Stimulated activated memory B cell treated with anti-CD40 and anti-IgM and Interleukin-4, amounts not matched to agents 10 μg/mL and 1 μg/mL and 100 μg/mL, for 72 hours (primary cell): ENCODE measurements around the gene PPY.
A peak's percentile ranks its signal among the peaks of the same experiment; 100 is the strongest.
"Not testable (repeated sequence)": the region's sequence is repeated elsewhere in the genome, so short reads cannot be mapped to it uniquely, and the experiment has no call there.

Experiments used
- ATAC-seq: fragments of 150-1000 bp; cut with Tn5 transposase; 2 replicates; pipeline ENCODE4 v1.10.0; 2021
- H3K27ac Mint-ChIP-seq: one replicate; pipeline ENCODE4 v1.8.0; 2022; ENCODE audit warnings: mild to moderate bottlenecking, mixed read lengths
- H3K27me3 Mint-ChIP-seq: one replicate; pipeline ENCODE4 v1.8.0; 2022; ENCODE audit warnings: mixed read lengths
- H3K36me3 Mint-ChIP-seq: one replicate; pipeline ENCODE4 v1.8.0; 2022; ENCODE audit warnings: mixed read lengths
- H3K4me1 Mint-ChIP-seq: one replicate; pipeline ENCODE4 v1.8.0; 2022; ENCODE audit warnings: mixed read lengths
- H3K4me3 Mint-ChIP-seq: one replicate; pipeline ENCODE4 v1.8.0; 2022; ENCODE audit warnings: mild to moderate bottlenecking, moderate library complexity, mixed read lengths
- H3K9me3 Mint-ChIP-seq: one replicate; pipeline ENCODE4 v1.8.0; 2022; ENCODE audit warnings: mixed read lengths

Gene PPY

GRCh38 chr17:43907998-43908721 is 34.1 kb downstream of the PPY start:
- no peak for ATAC-seq
- no peaks in the 10 kb centered on the region for H3K9me3 Mint-ChIP-seq
- peaks cover 21% of the 10 kb centered on the region for H3K4me1 Mint-ChIP-seq
- H3K36me3 Mint-ChIP-seq, result no peaks in the 10 kb centered on the region
- peaks cover 54% of the 10 kb centered on the region for H3K27me3 Mint-ChIP-seq
- no peak overlapping the region for H3K27ac Mint-ChIP-seq
- H3K4me3 Mint-ChIP-seq, result no peak overlapping the region

GRCh38 chr17:43907425-43907981 is 34.8 kb downstream of the PPY start, which contains the start of gene MPP2:
Gene MPP2, minus strand, starts transcription at chr17:43907536. Its CDS starts 3,076 bp downstream, at chr17:43904460.
- peak within 1 kb of the TSS; percentile 53 for H3K4me3 Mint-ChIP-seq
- H3K27ac Mint-ChIP-seq, result no peak within 1 kb of the TSS
- ATAC-seq, result peak; percentile 50
- no peaks in the 10 kb centered on the region for H3K9me3 Mint-ChIP-seq
- H3K27me3 Mint-ChIP-seq, result peaks cover 60% of the 10 kb centered on the region
- H3K4me1 Mint-ChIP-seq, result peaks cover 21% of the 10 kb centered on the region
- H3K36me3 Mint-ChIP-seq, result no peaks in the 10 kb centered on the region

GRCh38 chr17:43906951-43907424 is 35.3 kb downstream of the PPY start:
- Mint-ChIP-seq H3K9me3 (no peaks in the 10 kb centered on the region), H3K36me3 (no peaks in the 10 kb centered on the region), H3K27me3 (peaks cover 65% of the 10 kb centered on the region), H3K4me3 (peak overlapping the region; percentile 53), H3K27ac (no peak overlapping the region), H3K4me1 (peaks cover 21% of the 10 kb centered on the region)
- no peak for ATAC-seq

- peaks cover 24% of the 10 kb centered on the region for H3K4me1 Mint-ChIP-seq
- peak overlapping the region; percentile 40 for H3K4me3 Mint-ChIP-seq
- no peak for ATAC-seq
- H3K27me3 Mint-ChIP-seq, result peaks cover 72% of the 10 kb centered on the region
- no peak overlapping the region for H3K27ac Mint-ChIP-seq
- H3K36me3 Mint-ChIP-seq, result no peaks in the 10 kb centered on the region
- no peaks in the 10 kb centered on the region for H3K9me3 Mint-ChIP-seq
Measured at GRCh38 chr17:43905985-43906852, 36.1 kb downstream of the PPY start.

GRCh38 chr17:43905400-43905984 is 36.8 kb downstream of the PPY start:
- H3K9me3 Mint-ChIP-seq, result no peaks in the 10 kb centered on the region
- H3K4me3 Mint-ChIP-seq, result no peak overlapping the region
- no peaks in the 10 kb centered on the region for H3K36me3 Mint-ChIP-seq
- no peak overlapping the region for H3K27ac Mint-ChIP-seq
- no peak for ATAC-seq
- peaks cover 79% of the 10 kb centered on the region for H3K27me3 Mint-ChIP-seq
- H3K4me1 Mint-ChIP-seq, result peaks cover 31% of the 10 kb centered on the region

GRCh38 chr17:43901861-43902589 is 40.3 kb downstream of the PPY start:
- peaks cover 99% of the 10 kb centered on the region for H3K27me3 Mint-ChIP-seq
- no peak for ATAC-seq
- H3K9me3 Mint-ChIP-seq, result no peaks in the 10 kb centered on the region
- H3K4me1 Mint-ChIP-seq, result peaks cover 33% of the 10 kb centered on the region
- no peak overlapping the region for H3K4me3 Mint-ChIP-seq
- no peaks in the 10 kb centered on the region for H3K36me3 Mint-ChIP-seq
- H3K27ac Mint-ChIP-seq, result no peak overlapping the region

GRCh38 chr17:43900858-43901754 is 41.2 kb downstream of the PPY start:
- peak overlapping the region; percentile 61 for H3K4me3 Mint-ChIP-seq
- H3K27ac Mint-ChIP-seq, result no peak overlapping the region
- H3K4me1 Mint-ChIP-seq, result peaks cover 23% of the 10 kb centered on the region
- H3K27me3 Mint-ChIP-seq, result peaks cover 99% of the 10 kb centered on the region
- no peaks in the 10 kb centered on the region for H3K36me3 Mint-ChIP-seq
- no peaks in the 10 kb centered on the region for H3K9me3 Mint-ChIP-seq
- ATAC-seq, result no peak

GRCh38 chr17:43900183-43900857 is 42.0 kb downstream of the PPY start:
- Mint-ChIP-seq H3K9me3 (no peaks in the 10 kb centered on the region), H3K36me3 (no peaks in the 10 kb centered on the region), H3K27ac (no peak overlapping the region), H3K4me1 (peaks cover 20% of the 10 kb centered on the region), H3K4me3 (peak overlapping the region; percentile 61), H3K27me3 (peaks cover 98% of the 10 kb centered on the region)
- ATAC-seq, result peak; percentile 84

GRCh38 chr17:43898446-43898845 is 43.8 kb downstream of the PPY start:
- H3K4me3 Mint-ChIP-seq, result no peak overlapping the region
- H3K27ac Mint-ChIP-seq, result no peak overlapping the region
- H3K4me1 Mint-ChIP-seq, result peaks cover 20% of the 10 kb centered on the region
- ATAC-seq, result no peak
- H3K9me3 Mint-ChIP-seq, result no peaks in the 10 kb centered on the region
- no peaks in the 10 kb centered on the region for H3K36me3 Mint-ChIP-seq
- H3K27me3 Mint-ChIP-seq, result peaks cover 79% of the 10 kb centered on the region

GRCh38 chr17:43897831-43898230 is 44.4 kb downstream of the PPY start:
- Mint-ChIP-seq H3K36me3 (no peaks in the 10 kb centered on the region), H3K27ac (no peak overlapping the region), H3K4me3 (no peak overlapping the region), H3K4me1 (peaks cover 20% of the 10 kb centered on the region), H3K27me3 (peaks cover 73% of the 10 kb centered on the region), H3K9me3 (no peaks in the 10 kb centered on the region)
- ATAC-seq, result no peak

GRCh38 chr17:43894494-43894893 is 47.8 kb downstream of the PPY start:
- H3K27me3 Mint-ChIP-seq, result peaks cover 42% of the 10 kb centered on the region
- ATAC-seq, H3K9me3 Mint-ChIP-seq, H3K36me3 Mint-ChIP-seq, H3K27ac Mint-ChIP-seq, H3K4me1 Mint-ChIP-seq, H3K4me3 Mint-ChIP-seq: not testable (repeated sequence)

- Mint-ChIP-seq H3K27ac (no peak overlapping the region), H3K9me3 (no peaks in the 10 kb centered on the region), H3K4me1 (no peaks in the 10 kb centered on the region), H3K36me3 (no peaks in the 10 kb centered on the region), H3K27me3 (peaks cover 34% of the 10 kb centered on the region), H3K4me3 (no peak overlapping the region)
- no peak for ATAC-seq
Measured at GRCh38 chr17:43892647-43892952, 49.7 kb downstream of the PPY start.

- no peak for ATAC-seq
- no peak overlapping the region for H3K4me3 Mint-ChIP-seq
- no peaks in the 10 kb centered on the region for H3K36me3 Mint-ChIP-seq
- no peaks in the 10 kb centered on the region for H3K4me1 Mint-ChIP-seq
- no peaks in the 10 kb centered on the region for H3K9me3 Mint-ChIP-seq
- no peak overlapping the region for H3K27ac Mint-ChIP-seq
- peaks cover 29% of the 10 kb centered on the region for H3K27me3 Mint-ChIP-seq
Measured at GRCh38 chr17:43891851-43892646, 50.2 kb downstream of the PPY start.
